ENCODE results near the gene FBXL15.

Gene FBXL15

GRCh38 chr10:102449321-102450123 lies 28.9 kb downstream of the FBXL15 start:
- H3F3A ChIP-seq (ENCODE audit: insufficient read depth, low read length), result 0 out of 2 replicates have a peak, but pooled peaks cover 3% of the 10 kb centered on the region
- H3K9me2 ChIP-seq (replicated peaks; ENCODE audit: insufficient read depth, low read length), result no peaks in the 10 kb centered on the region
- peak overlapping the region; percentile 76 for H3K27ac ChIP-seq (ENCODE audit: low read length)
- TF ChIP-seq EZH2phosphoT487 (IDR thresholded peaks at IDR 0.05; ENCODE audit: low read length) (no peak), EZH2 (optimal IDR thresholded peaks at IDR 0.05; ENCODE audit: low read depth, low read length) (no peak), CTCF (IDR thresholded peaks at IDR 0.05; ENCODE audit: low read length) (no peak)
- peak overlapping the region; percentile 63 for H3K4me2 ChIP-seq (ENCODE audit: low read depth, low read length)
- DNase-seq, result peak; percentile 91
- no peaks in the 10 kb centered on the region for H4K20me1 ChIP-seq (ENCODE audit: insufficient read depth, low read length)
- peak overlapping the region; percentile 90 for H3K9ac ChIP-seq (ENCODE audit: low read length)
- H3K9me3 ChIP-seq (replicated peaks; ENCODE audit: insufficient read depth, low read length), result no peaks in the 10 kb centered on the region
- H2AFZ ChIP-seq (ENCODE audit: low read length), result peak overlapping the region; percentile 98
- peaks cover 12% of the 10 kb centered on the region for H3K79me2 ChIP-seq (ENCODE audit: low read length)
- peak overlapping the region; percentile 84 for H3K4me3 ChIP-seq (ENCODE audit: low read length)
- no peaks in the 10 kb centered on the region for H3K27me3 ChIP-seq (replicated peaks; ENCODE audit: insufficient read depth, low read length)
- H3K36me3 ChIP-seq (replicated peaks; ENCODE audit: insufficient read depth, low read length), result no peaks in the 10 kb centered on the region
- peaks cover 12% of the 10 kb centered on the region for H3K4me1 ChIP-seq (ENCODE audit: low read length)

GRCh38 chr10:102450124-102450373 lies 29.4 kb downstream of the FBXL15 start:
- Histone ChIP-seq H2AFZ (ENCODE audit: low read length) (peak overlapping the region; percentile 59), H3K27ac (ENCODE audit: low read length) (peak overlapping the region; percentile 76), H3K9me3 (replicated peaks; ENCODE audit: insufficient read depth, low read length) (no peaks in the 10 kb centered on the region), H3K4me3 (ENCODE audit: low read length) (peak overlapping the region; percentile 84), H4K20me1 (ENCODE audit: insufficient read depth, low read length) (no peaks in the 10 kb centered on the region), H3F3A (ENCODE audit: insufficient read depth, low read length) (0 out of 2 replicates have a peak, but pooled peaks cover 3% of the 10 kb centered on the region), H3K36me3 (replicated peaks; ENCODE audit: insufficient read depth, low read length) (no peaks in the 10 kb centered on the region), H3K9me2 (replicated peaks; ENCODE audit: insufficient read depth, low read length) (no peaks in the 10 kb centered on the region), H3K4me2 (ENCODE audit: low read depth, low read length) (peak overlapping the region; percentile 63), H3K9ac (ENCODE audit: low read length) (peak overlapping the region; percentile 90), H3K4me1 (ENCODE audit: low read length) (peaks cover 12% of the 10 kb centered on the region), H3K27me3 (replicated peaks; ENCODE audit: insufficient read depth, low read length) (no peaks in the 10 kb centered on the region), H3K79me2 (ENCODE audit: low read length) (peaks cover 12% of the 10 kb centered on the region)
- DNase-seq, result no peak
- TF ChIP-seq CTCF (IDR thresholded peaks at IDR 0.05; ENCODE audit: low read length) (no peak), EZH2phosphoT487 (IDR thresholded peaks at IDR 0.05; ENCODE audit: low read length) (no peak), EZH2 (optimal IDR thresholded peaks at IDR 0.05; ENCODE audit: low read depth, low read length) (no peak)

GRCh38 chr10:102450374-102451104 lies 29.9 kb downstream of the FBXL15 start:
- Histone ChIP-seq H2AFZ (ENCODE audit: low read length) (peak overlapping the region; percentile 71), H4K20me1 (ENCODE audit: insufficient read depth, low read length) (no peaks in the 10 kb centered on the region), H3F3A (ENCODE audit: insufficient read depth, low read length) (0 out of 2 replicates have a peak, but pooled peaks cover 3% of the 10 kb centered on the region), H3K36me3 (replicated peaks; ENCODE audit: insufficient read depth, low read length) (no peaks in the 10 kb centered on the region), H3K4me2 (ENCODE audit: low read depth, low read length) (peak overlapping the region; percentile 74), H3K9me2 (replicated peaks; ENCODE audit: insufficient read depth, low read length) (no peaks in the 10 kb centered on the region), H3K79me2 (ENCODE audit: low read length) (peaks cover 12% of the 10 kb centered on the region), H3K4me1 (ENCODE audit: low read length) (peaks cover 12% of the 10 kb centered on the region), H3K9me3 (replicated peaks; ENCODE audit: insufficient read depth, low read length) (no peaks in the 10 kb centered on the region), H3K9ac (ENCODE audit: low read length) (peak overlapping the region; percentile 90), H3K4me3 (ENCODE audit: low read length) (peak overlapping the region; percentile 84), H3K27me3 (replicated peaks; ENCODE audit: insufficient read depth, low read length) (no peaks in the 10 kb centered on the region), H3K27ac (ENCODE audit: low read length) (peak overlapping the region; percentile 76)
- no peak for TF ChIP-seq EZH2 (optimal IDR thresholded peaks at IDR 0.05; ENCODE audit: low read depth, low read length)
- TF ChIP-seq CTCF (IDR thresholded peaks at IDR 0.05; ENCODE audit: low read length), result no peak
- no peak for TF ChIP-seq EZH2phosphoT487 (IDR thresholded peaks at IDR 0.05; ENCODE audit: low read length)
- peak; percentile 92 for DNase-seq
